GM23338 (cell line): ENCODE measurements around the gene DLG2. TPM values are rescaled to one million over a fixed set of nuclear protein-coding genes. Genes with fewer than 3 reads are reported as not detected.

ENCODE experiments used
- ATAC-seq: fragments of 200-7000 bp; cut with Tn5 transposase; 3 replicates; pipeline ENCODE4 v1.9.1; 2020
- DNase-seq: peaks from one replicate; pipeline ENCODE4 v3.0.0-alpha.2; 2015; ENCODE audit warnings: low spot score
- H2AFZ ChIP-seq: fragments of 200-600 bp; sonication (generic); 2 replicates; pipeline ENCODE4 v1.8.0; 2016; ENCODE audit warnings: antibody characterized with exemption, mild to moderate bottlenecking, moderate library complexity
- H3F3A ChIP-seq: fragments of 200-600 bp; sonication (generic); replicated peaks from 2 replicates; pipeline ENCODE4 v1.8.0; 2017; ENCODE audit warnings: antibody characterized with exemption, mixed run types, low read depth
- H3K27ac ChIP-seq: fragments of 200-600 bp; sonication (generic); 2 replicates; pipeline ENCODE4 v1.6.1; 2016; ENCODE audit warnings: low read depth
- H3K27me3 ChIP-seq: fragments of 200-600 bp; sonication (generic); 2 replicates; pipeline ENCODE4 v1.8.0; 2016; ENCODE audit warnings: mild to moderate bottlenecking, mixed run types, moderate library complexity; ENCODE audit not compliant: insufficient read depth
- H3K36me3 ChIP-seq: fragments of 200-600 bp; sonication (generic); 2 replicates; pipeline ENCODE4 v1.8.0; 2016; ENCODE audit warnings: mild to moderate bottlenecking; ENCODE audit not compliant: insufficient read depth
- H3K4me1 ChIP-seq: fragments of 200-600 bp; sonication (generic); 2 replicates; pipeline ENCODE4 v1.8.0; 2016; ENCODE audit warnings: mild to moderate bottlenecking, moderate library complexity; ENCODE audit not compliant: insufficient read depth
- H3K4me2 ChIP-seq: fragments of 200-600 bp; sonication (generic); 2 replicates; pipeline ENCODE4 v1.7.1; 2017; ENCODE audit warnings: mixed run types
- H3K4me3 ChIP-seq: fragments of 200-600 bp; sonication (generic); 2 replicates; pipeline ENCODE4 v1.6.1; 2016; ENCODE audit warnings: mixed run types
- H3K79me2 ChIP-seq: fragments of 200-600 bp; sonication (generic); replicated peaks from 2 replicates; pipeline ENCODE4 v1.8.0; 2017; ENCODE audit warnings: mild to moderate bottlenecking; ENCODE audit not compliant: insufficient read depth
- H3K9me2 ChIP-seq: fragments of 200-600 bp; sonication (generic); 2 replicates; pipeline ENCODE4 v1.8.0; 2017; ENCODE audit not compliant: insufficient read depth
- H4K20me1 ChIP-seq: fragments of 200-600 bp; sonication (generic); replicated peaks from 2 replicates; pipeline ENCODE4 v1.8.0; 2017; ENCODE audit warnings: mild to moderate bottlenecking; ENCODE audit not compliant: insufficient read depth
- H3K27ac Mint-ChIP-seq: 2 replicates; pipeline ENCODE4 v1.8.0; 2020; ENCODE audit warnings: inconsistent platforms, mild to moderate bottlenecking, moderate library complexity, mixed read lengths
- H3K27me3 Mint-ChIP-seq: 3 replicates; pipeline ENCODE4 v1.8.0; 2022; ENCODE audit warnings: low read depth, mild to moderate bottlenecking, moderate library complexity, mixed read lengths, inconsistent platforms; ENCODE audit not compliant: insufficient read depth, poor library complexity
- H3K36me3 Mint-ChIP-seq: 3 replicates; pipeline ENCODE4 v1.8.0; 2021; ENCODE audit warnings: low read depth, mild to moderate bottlenecking, inconsistent platforms, moderate library complexity, mixed read lengths
- H3K4me1 Mint-ChIP-seq: 3 replicates; pipeline ENCODE4 v1.8.0; 2020; ENCODE audit warnings: mild to moderate bottlenecking, inconsistent platforms, mixed read lengths
- H3K4me3 Mint-ChIP-seq: 3 replicates; pipeline ENCODE4 v1.8.0; 2021; ENCODE audit warnings: moderate library complexity, mild to moderate bottlenecking, inconsistent platforms, mixed read lengths
- H3K9me3 Mint-ChIP-seq: 3 replicates; pipeline ENCODE4 v1.8.0; 2020; ENCODE audit warnings: moderate library complexity, mild to moderate bottlenecking, inconsistent platforms, mixed read lengths
- CREB1 ChIP-seq: fragments of 250-450 bp; sonication (Bioruptor Pico); IDR thresholded peaks from 2 replicates; pipeline ENCODE4 v1.5.0; 2020; ENCODE audit warnings: low read depth, mild to moderate bottlenecking, moderate library complexity
- EZH2 ChIP-seq: fragments of 200-600 bp; sonication (generic); IDR thresholded peaks from one replicate; pipeline ENCODE4 v1.8.0; 2017; ENCODE audit warnings: antibody characterized with exemption, mild to moderate bottlenecking, low read depth; ENCODE audit not compliant: unreplicated experiment
- EZH2phosphoT487 ChIP-seq: fragments of 200-600 bp; sonication (generic); IDR thresholded peaks from one replicate; pipeline ENCODE4 v1.8.1; 2018; ENCODE audit warnings: antibody characterized with exemption; ENCODE audit not compliant: unreplicated experiment
- JUNB ChIP-seq: IDR thresholded peaks from one replicate; pipeline ENCODE4 v1.6.1; 2016; ENCODE audit warnings: antibody characterized with exemption; ENCODE audit not compliant: unreplicated experiment
- POLR2AphosphoS5 ChIP-seq: IDR thresholded peaks from 2 replicates; pipeline ENCODE4 v1.6.1; 2016; ENCODE audit warnings: antibody characterized with exemption, low read depth
- ZNF114 ChIP-seq: fragments of 250-450 bp; sonication (Bioruptor Pico); IDR thresholded peaks from 2 replicates; pipeline ENCODE4 v1.5.0; 2020; ENCODE audit warnings: mild to moderate bottlenecking, moderate library complexity
- ZNF331 ChIP-seq: fragments of 250-450 bp; sonication (Bioruptor Pico); IDR thresholded peaks from 2 replicates; pipeline ENCODE4 v1.5.0; 2020; ENCODE audit warnings: low read depth, mild to moderate bottlenecking, moderate library complexity
- polyA plus RNA-seq: library from polyadenylated mRNA; unstranded; fragments of >200 nt; fragmentation: Nextera tagmentation; extraction: Ambion mirVana; gene quantifications from 2 replicates; pipeline ENCODE4 v1.2.1, GENCODE V29; 2016
- total RNA-seq: library from RNA; depleted of rRNA; stranded (reverse); fragments of >200 nt; shearing (Covaris generic); gene quantifications from 2 replicates; pipeline ENCODE4 v1.2.3, GENCODE V29; 2014
- TF ChIP-seq, protein P1 (sequence below): IDR thresholded peaks from one replicate; pipeline ENCODE4 v1.6.1; 2018; ENCODE audit warnings: antibody characterized with exemption; ENCODE audit not compliant: unreplicated experiment
- TF ChIP-seq, protein P2 (sequence below), 2 experiments: fragments of 200-600 bp in 1 of 2; sonication (generic) in 1 of 2; conservative IDR thresholded peaks; 2 replicates each; pipeline versions ENCODE4 v1.5.1 to v1.6.1; 2016 to 2017; ENCODE audit warnings: antibody characterized with exemption in 2 of 2, low read depth in 2 of 2, mild to moderate bottlenecking in 2 of 2, moderate library complexity in 1 of 2

Gene DLG2
- total and polyA plus RNA-seq, 2 experiments from 2014 or later = 19.8 to 21.5 TPM

DNA sequence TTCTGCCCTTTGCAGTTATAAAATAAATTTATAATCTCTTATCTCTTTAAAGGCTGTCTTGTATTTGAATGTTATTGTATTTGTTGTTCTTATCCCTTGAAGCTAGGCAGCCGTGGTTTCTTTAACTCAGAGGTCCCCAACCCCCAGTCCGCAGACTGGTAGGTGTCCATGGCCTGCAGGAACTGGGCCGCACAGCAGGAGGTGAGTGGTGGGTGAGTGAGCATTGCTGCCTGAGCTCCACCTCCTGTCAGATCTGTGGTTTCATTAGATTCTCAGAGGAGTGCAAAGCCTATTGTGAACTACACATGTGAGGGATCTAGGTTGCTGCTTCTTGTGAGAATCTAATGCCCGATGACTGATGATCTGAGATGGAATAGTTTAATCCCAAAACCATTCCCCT lies 1961.0 kb downstream of the DLG2 start:
- DNase-seq (no peak), ATAC-seq (no peak)
- Histone ChIP-seq H3K36me3 (no peaks in the 10 kb centered on the region), H3K79me2 (no peaks in the 10 kb centered on the region), H3F3A (no peaks in the 10 kb centered on the region), H3K4me2 (no peak overlapping the region), H4K20me1 (no peaks in the 10 kb centered on the region), H3K4me1 (peaks cover 31% of the 10 kb centered on the region), H3K4me3 (no peak overlapping the region), H2AFZ (no peak overlapping the region), H3K27me3 (no peaks in the 10 kb centered on the region), H3K9me2 (no peaks in the 10 kb centered on the region), H3K27ac (no peak overlapping the region)
- no peak overlapping the region for H3K27ac Mint-ChIP-seq
- no peak overlapping the region for H3K4me3 Mint-ChIP-seq
- peaks cover 26% of the 10 kb centered on the region for H3K4me1 Mint-ChIP-seq
- peaks cover 2% of the 10 kb centered on the region for H3K27me3 Mint-ChIP-seq
- H3K9me3 Mint-ChIP-seq = no peaks in the 10 kb centered on the region
- H3K36me3 Mint-ChIP-seq = no peaks in the 10 kb centered on the region
- TF ChIP-seq, protein P1, sequence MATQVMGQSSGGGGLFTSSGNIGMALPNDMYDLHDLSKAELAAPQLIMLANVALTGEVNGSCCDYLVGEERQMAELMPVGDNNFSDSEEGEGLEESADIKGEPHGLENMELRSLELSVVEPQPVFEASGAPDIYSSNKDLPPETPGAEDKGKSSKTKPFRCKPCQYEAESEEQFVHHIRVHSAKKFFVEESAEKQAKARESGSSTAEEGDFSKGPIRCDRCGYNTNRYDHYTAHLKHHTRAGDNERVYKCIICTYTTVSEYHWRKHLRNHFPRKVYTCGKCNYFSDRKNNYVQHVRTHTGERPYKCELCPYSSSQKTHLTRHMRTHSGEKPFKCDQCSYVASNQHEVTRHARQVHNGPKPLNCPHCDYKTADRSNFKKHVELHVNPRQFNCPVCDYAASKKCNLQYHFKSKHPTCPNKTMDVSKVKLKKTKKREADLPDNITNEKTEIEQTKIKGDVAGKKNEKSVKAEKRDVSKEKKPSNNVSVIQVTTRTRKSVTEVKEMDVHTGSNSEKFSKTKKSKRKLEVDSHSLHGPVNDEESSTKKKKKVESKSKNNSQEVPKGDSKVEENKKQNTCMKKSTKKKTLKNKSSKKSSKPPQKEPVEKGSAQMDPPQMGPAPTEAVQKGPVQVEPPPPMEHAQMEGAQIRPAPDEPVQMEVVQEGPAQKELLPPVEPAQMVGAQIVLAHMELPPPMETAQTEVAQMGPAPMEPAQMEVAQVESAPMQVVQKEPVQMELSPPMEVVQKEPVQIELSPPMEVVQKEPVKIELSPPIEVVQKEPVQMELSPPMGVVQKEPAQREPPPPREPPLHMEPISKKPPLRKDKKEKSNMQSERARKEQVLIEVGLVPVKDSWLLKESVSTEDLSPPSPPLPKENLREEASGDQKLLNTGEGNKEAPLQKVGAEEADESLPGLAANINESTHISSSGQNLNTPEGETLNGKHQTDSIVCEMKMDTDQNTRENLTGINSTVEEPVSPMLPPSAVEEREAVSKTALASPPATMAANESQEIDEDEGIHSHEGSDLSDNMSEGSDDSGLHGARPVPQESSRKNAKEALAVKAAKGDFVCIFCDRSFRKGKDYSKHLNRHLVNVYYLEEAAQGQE = no peak
- no peak for TF ChIP-seq POLR2AphosphoS5

DNA sequence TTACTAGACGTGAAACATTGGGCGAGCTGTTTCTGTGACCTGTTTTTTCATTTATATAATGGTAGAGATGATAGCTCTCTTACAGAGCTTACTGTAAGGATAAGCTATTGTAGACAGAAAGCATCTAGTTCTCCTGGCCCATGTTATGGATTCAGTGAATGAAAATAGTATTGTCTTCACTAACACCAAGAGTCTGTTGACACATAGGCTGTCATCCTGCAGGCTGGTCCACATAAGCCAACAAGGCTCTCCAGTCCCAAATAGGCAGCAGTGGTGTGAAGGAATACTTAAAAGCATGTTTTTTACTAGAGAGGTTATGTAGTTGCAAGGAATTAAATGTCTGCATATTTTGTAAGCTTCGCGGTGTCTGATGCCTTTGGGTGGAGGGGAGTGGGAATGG lies 1963.2 kb downstream of the DLG2 start:
- H3K36me3 Mint-ChIP-seq = no peaks in the 10 kb centered on the region
- H3K4me3 ChIP-seq = no peak overlapping the region
- H3K27me3 Mint-ChIP-seq = peaks cover 2% of the 10 kb centered on the region
- no peaks in the 10 kb centered on the region for H3K79me2 ChIP-seq
- DNase-seq (no peak), ATAC-seq (no peak)
- no peak overlapping the region for H3K27ac Mint-ChIP-seq
- H4K20me1 ChIP-seq = no peaks in the 10 kb centered on the region
- H3K36me3 ChIP-seq = no peaks in the 10 kb centered on the region
- H3K9me2 ChIP-seq = no peaks in the 10 kb centered on the region
- H3K4me2 ChIP-seq = no peak overlapping the region
- H2AFZ ChIP-seq = no peak overlapping the region
- H3K4me1 Mint-ChIP-seq = peaks cover 33% of the 10 kb centered on the region
- H3K9me3 Mint-ChIP-seq = no peaks in the 10 kb centered on the region
- H3K27ac ChIP-seq = no peak overlapping the region
- H3K27me3 ChIP-seq = no peaks in the 10 kb centered on the region
- no peak overlapping the region for H3K4me3 Mint-ChIP-seq
- no peaks in the 10 kb centered on the region for H3F3A ChIP-seq
- peaks cover 35% of the 10 kb centered on the region for H3K4me1 ChIP-seq
- TF ChIP-seq, protein P1 = no peak
- no peak for TF ChIP-seq EZH2phosphoT487
- TF ChIP-seq POLR2AphosphoS5 = no peak
- no peak for TF ChIP-seq CREB1 (CRISPR knock-in tag)
- TF ChIP-seq, protein P2, sequence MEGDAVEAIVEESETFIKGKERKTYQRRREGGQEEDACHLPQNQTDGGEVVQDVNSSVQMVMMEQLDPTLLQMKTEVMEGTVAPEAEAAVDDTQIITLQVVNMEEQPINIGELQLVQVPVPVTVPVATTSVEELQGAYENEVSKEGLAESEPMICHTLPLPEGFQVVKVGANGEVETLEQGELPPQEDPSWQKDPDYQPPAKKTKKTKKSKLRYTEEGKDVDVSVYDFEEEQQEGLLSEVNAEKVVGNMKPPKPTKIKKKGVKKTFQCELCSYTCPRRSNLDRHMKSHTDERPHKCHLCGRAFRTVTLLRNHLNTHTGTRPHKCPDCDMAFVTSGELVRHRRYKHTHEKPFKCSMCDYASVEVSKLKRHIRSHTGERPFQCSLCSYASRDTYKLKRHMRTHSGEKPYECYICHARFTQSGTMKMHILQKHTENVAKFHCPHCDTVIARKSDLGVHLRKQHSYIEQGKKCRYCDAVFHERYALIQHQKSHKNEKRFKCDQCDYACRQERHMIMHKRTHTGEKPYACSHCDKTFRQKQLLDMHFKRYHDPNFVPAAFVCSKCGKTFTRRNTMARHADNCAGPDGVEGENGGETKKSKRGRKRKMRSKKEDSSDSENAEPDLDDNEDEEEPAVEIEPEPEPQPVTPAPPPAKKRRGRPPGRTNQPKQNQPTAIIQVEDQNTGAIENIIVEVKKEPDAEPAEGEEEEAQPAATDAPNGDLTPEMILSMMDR (conservative IDR thresholded peaks at IDR 0.05; ENCODE audit: low read depth in 2 of 2) = no peak
- TF ChIP-seq ZNF331 = no peak
- TF ChIP-seq ZNF114 (CRISPR knock-in tag) = no peak
- no peak for TF ChIP-seq EZH2
- TF ChIP-seq JUNB = no peak
